Spleen (tissue), 11 donors: ENCODE data around the gene USP5. TPM values are rescaled to one million over a fixed set of nuclear protein-coding genes. Genes with fewer than 3 reads are reported as not detected.
A peak's percentile ranks its signal among the peaks of the same experiment; 100 is the strongest.

Experiments used
- DNase-seq: peaks from one replicate; pipeline ENCODE4 v3.0.0-alpha.2; 2020
- H3K27ac ChIP-seq, 8 donors: fragments of 200-600 bp; sonication (generic) in 7 of 8; 1 replicate in 4 of 8; 2 replicates in 4 of 8; pipeline versions ENCODE4 v1.5.0 to v1.8.0; 2016 to 2021; ENCODE audit warnings: inconsistent platforms in 4 of 8, mild to moderate bottlenecking in 4 of 8, moderate library complexity in 1 of 8
- H3K27me3 ChIP-seq, 7 donors: fragments of 200-600 bp; sonication (generic) in 6 of 7; replicated peaks in 1 of 7; 1 replicate in 4 of 7; 2 replicates in 3 of 7; pipeline versions ENCODE4 v1.5.0 to v1.8.0; 2016 to 2021; ENCODE audit warnings: inconsistent platforms in 3 of 7, mild to moderate bottlenecking in 1 of 7
- H3K36me3 ChIP-seq, 6 donors: fragments of 200-600 bp; sonication (generic) in 5 of 6; 1 replicate in 4 of 6; 2 replicates in 2 of 6; pipeline versions ENCODE4 v1.5.0 to v1.8.0; 2016 to 2021; ENCODE audit warnings: inconsistent platforms in 2 of 6
- H3K4me1 ChIP-seq, 6 donors: fragments of 200-600 bp; sonication (generic) in 5 of 6; 1 replicate in 3 of 6; 2 replicates in 3 of 6; pipeline versions ENCODE4 v1.5.0 to v1.8.0; 2016 to 2021; ENCODE audit warnings: inconsistent platforms in 3 of 6
- H3K4me3 ChIP-seq, 8 donors: fragments of 200-600 bp; sonication (generic) in 7 of 8; 1 replicate in 4 of 8; 2 replicates in 4 of 8; pipeline versions ENCODE4 v1.5.0 to v1.8.0; 2016 to 2021; ENCODE audit warnings: inconsistent platforms in 4 of 8, mild to moderate bottlenecking in 4 of 8, moderate library complexity in 2 of 8
- H3K9me3 ChIP-seq, 8 donors: fragments of 200-600 bp; sonication (generic) in 7 of 8; 1 replicate in 4 of 8; 2 replicates in 4 of 8; pipeline versions ENCODE4 v1.5.0 to v1.8.0; 2016 to 2021; ENCODE audit warnings: inconsistent platforms in 4 of 8
- POLR2A ChIP-seq, 3 donors: fragments of 450-650 bp; IDR thresholded peaks; one replicate each; pipeline ENCODE4 v1.5.1; 2017; ENCODE audit warnings: antibody characterized with exemption in 3 of 3, mild to moderate bottlenecking in 1 of 3
- POLR2AphosphoS5 ChIP-seq, 3 donors: sonication (generic); formaldehyde crosslinking; IDR thresholded peaks; one replicate each; pipeline ENCODE4 v1.5.1; 2017; ENCODE audit warnings: antibody characterized with exemption in 3 of 3
- WGBS, 5 donors: extraction: QIAGEN DNeasy Blood & Tissue Kit in 3 of 5; methylation state at CpG; one replicate each; pipeline versions ENCODE4 v1.1.5 to v1.1.7; 2013 to 2018; 5-methylcytosine and 5-hydroxymethylcytosine counted together
- intact Hi-C: fragments of 100-400 bp; cut with DNase I; formaldehyde crosslinking; loops from one replicate; pipeline ENCODE4 v1.15.0; 2023; ENCODE audit warnings: low total_unique reads
- polyA plus RNA-seq, 3 donors: library from polyadenylated mRNA; stranded (reverse); fragments of 200-250 nt; gene quantifications; one replicate each; pipeline ENCODE4 v1.2.1, GENCODE V29; 2013
- total RNA-seq, 7 donors: library from RNA; depleted of rRNA in 3 of 7; stranded (reverse); fragments of >200 nt in 3 of 7; fragmentation: NEBNext Ultra II Directional in 4 of 7; extraction: Animal tissue kit (Norgen Biotek cat#: 25700) in 4 of 7; gene quantifications; one replicate each; pipeline versions ENCODE4 v1.1.0 to v1.2.1, GENCODE V29; 2016 to 2021
- TF ChIP-seq, protein P1 (sequence below), 11 experiments: fragments of 200-600 bp in 7 of 11; fragments of 450-650 bp in 4 of 11; sonication (generic) in 4 of 11; IDR thresholded peaks in 8 of 11; conservative IDR thresholded peaks in 3 of 11; 1 replicate in 7 of 11; 2 replicates in 4 of 11; pipeline versions ENCODE4 v1.4.0 to v1.8.0; 2016 to 2021; ENCODE audit warnings: antibody characterized with exemption in 11 of 11, inconsistent platforms in 4 of 11, mild to moderate bottlenecking in 1 of 11
- donor health status: healthy with polysubstance abuse.
- donor health status: DM: no; HTN: no; CAD: no; lungs with moderate emphysema.
- donor health status: DM: no; HTN: no; CAD: no.
- donor health status: Bipolar disorder and iron deficiency.
- donor health status: healthy.
- donor health status: DM: no; HTN: no; CAD: no.
- donor health status: DM: yes; HTN: yes; CAD: no.

Gene USP5
- total and polyA plus RNA-seq, 10 donors: 23.1 to 62.4 (median 40.8) TPM

GRCh38 chr12:6849976-6850560 is 1.9 kb upstream of the USP5 start:
- Histone ChIP-seq H3K27me3 (no peaks in the 10 kb centered on the region), H3K36me3 (peaks cover 0 to 41% (median 0%) of the 10 kb centered on the region in 6 donors), H3K9me3 (no peaks in the 10 kb centered on the region), H3K4me1 (peaks cover 14 to 45% (median 25%) of the 10 kb centered on the region in 6 donors), H3K4me3 (peak overlapping the region in 3 of 8 donors; percentile 67 to 95 (median 85)), H3K27ac (no peak overlapping the region)
- 82 to 93% (median 87%) methylated on average over 10 of the region's 10 CpGs for WGBS, 5 donors
- TF ChIP-seq, protein P1, sequence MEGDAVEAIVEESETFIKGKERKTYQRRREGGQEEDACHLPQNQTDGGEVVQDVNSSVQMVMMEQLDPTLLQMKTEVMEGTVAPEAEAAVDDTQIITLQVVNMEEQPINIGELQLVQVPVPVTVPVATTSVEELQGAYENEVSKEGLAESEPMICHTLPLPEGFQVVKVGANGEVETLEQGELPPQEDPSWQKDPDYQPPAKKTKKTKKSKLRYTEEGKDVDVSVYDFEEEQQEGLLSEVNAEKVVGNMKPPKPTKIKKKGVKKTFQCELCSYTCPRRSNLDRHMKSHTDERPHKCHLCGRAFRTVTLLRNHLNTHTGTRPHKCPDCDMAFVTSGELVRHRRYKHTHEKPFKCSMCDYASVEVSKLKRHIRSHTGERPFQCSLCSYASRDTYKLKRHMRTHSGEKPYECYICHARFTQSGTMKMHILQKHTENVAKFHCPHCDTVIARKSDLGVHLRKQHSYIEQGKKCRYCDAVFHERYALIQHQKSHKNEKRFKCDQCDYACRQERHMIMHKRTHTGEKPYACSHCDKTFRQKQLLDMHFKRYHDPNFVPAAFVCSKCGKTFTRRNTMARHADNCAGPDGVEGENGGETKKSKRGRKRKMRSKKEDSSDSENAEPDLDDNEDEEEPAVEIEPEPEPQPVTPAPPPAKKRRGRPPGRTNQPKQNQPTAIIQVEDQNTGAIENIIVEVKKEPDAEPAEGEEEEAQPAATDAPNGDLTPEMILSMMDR (IDR thresholded peaks at IDR 0.05 in 8 of 11, conservative IDR thresholded peaks at IDR 0.05 in 3 of 11): no peak
- TF ChIP-seq POLR2AphosphoS5 (IDR thresholded peaks at IDR 0.05): no peak
- no peak for TF ChIP-seq POLR2A (IDR thresholded peaks at IDR 0.05)
- DNase-seq: no peak
- intact Hi-C loops: loop anchor here (10.0 kb wide), 1 partner anchor 285 kb away; the partner anchor contains the start of gene NOP2

DNA sequence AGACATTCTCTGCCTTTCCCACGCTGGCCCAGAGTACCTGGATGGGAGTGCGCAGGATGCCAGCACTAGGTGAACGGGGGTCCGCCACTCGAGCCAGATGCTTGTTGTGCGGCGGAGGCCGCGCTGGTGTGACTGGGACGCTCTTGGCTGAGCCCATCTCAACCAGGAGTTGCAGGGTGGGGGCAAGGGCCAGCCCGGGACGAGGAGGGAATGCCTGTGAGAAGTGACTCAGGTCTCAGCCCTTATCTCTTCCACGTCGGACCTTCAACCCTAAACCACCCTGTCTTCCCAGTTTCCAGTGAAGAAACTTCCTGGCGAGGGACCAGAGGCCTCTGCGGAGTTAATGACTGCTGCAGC is 1.2 kb upstream of the USP5 start:
- Histone ChIP-seq H3K36me3 (peaks cover 0 to 41% (median 5%) of the 10 kb centered on the region in 6 donors), H3K4me1 (peaks cover 14 to 45% (median 25%) of the 10 kb centered on the region in 6 donors), H3K27me3 (no peaks in the 10 kb centered on the region), H3K27ac (peak overlapping the region in 5 of 8 donors; percentile 95 to 98 (median 97)), H3K4me3 (peak overlapping the region in 6 of 8 donors; percentile 64 to 95 (median 68)), H3K9me3 (no peaks in the 10 kb centered on the region)
- intact Hi-C loops: loop anchor here (10.0 kb wide), 1 partner anchor 286 kb away; the partner anchor contains the start of gene NOP2
- peak; percentile 90 for DNase-seq
- 48 to 54% (median 52%) methylated on average over 16 of the region's 16 CpGs for WGBS, 5 donors
- TF ChIP-seq POLR2A (IDR thresholded peaks at IDR 0.05): no peak
- TF ChIP-seq, protein P1 (IDR thresholded peaks at IDR 0.05 in 8 of 11, conservative IDR thresholded peaks at IDR 0.05 in 3 of 11): no peak
- no peak for TF ChIP-seq POLR2AphosphoS5 (IDR thresholded peaks at IDR 0.05)

DNA sequence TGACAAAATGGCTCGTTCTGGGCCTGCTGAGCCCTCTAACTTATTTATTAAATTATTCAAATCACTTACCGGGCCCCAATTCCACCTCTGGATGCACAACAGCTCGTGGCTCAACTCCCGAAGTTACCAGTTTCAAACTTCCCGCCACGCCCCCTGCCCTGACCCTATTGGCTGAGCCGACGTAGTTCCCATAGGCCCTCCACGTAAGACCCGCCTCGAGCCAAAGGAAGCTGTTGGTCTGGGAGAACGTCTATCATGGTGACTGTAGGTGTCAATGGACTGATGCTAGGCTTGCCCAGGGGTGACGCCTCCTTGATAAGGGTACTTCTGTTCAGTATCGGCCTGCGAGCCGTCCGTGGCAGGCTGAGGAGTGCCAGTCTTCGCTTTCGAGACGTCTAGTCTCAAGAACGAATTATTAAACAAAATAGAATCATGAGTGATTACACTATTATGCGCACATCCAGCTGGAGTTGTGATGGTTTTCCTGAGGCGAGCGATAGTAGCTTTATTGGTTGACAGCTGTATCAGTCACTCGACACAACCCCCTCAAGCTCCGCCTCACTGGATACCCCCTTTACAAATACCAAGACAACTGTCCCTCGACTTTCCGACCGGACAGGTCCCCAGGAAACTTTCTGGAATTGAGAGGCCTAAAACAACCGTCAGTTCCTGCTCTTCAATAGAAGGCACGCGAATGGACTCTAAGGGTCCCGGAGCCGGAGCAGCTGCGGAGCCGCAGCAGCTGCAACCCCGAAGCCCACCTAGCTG is 613 bp upstream of the USP5 start, which contains the start of gene CDCA3:
CDCA3 (minus strand) TSS at position 134 of the 768 bp plus-strand sequence. CDS start 334 bp downstream, outside the sequence.
- DNase-seq: peak; percentile 94
- Histone ChIP-seq H3K4me3 (peak within 1 kb of the TSS; percentile 33 to 95 (median 68)), H3K4me1 (peaks cover 14 to 45% (median 25%) of the 10 kb centered on the region in 6 donors), H3K9me3 (no peaks in the 10 kb centered on the region), H3K27me3 (no peaks in the 10 kb centered on the region), H3K36me3 (peaks cover 0 to 41% (median 10%) of the 10 kb centered on the region in 6 donors), H3K27ac (peak within 1 kb of the TSS; percentile 82 to 98 (median 97))
- WGBS, 5 donors: 0 to 1% (median 0%) methylated on average over 36 to 37 of the region's 37 CpGs
- TF ChIP-seq POLR2AphosphoS5 (IDR thresholded peaks at IDR 0.05): peak in 2 of 3 donors; percentile 93 to 98
- TF ChIP-seq POLR2A (IDR thresholded peaks at IDR 0.05): peak in 2 of 3 donors; percentile 70 to 89
- TF ChIP-seq, protein P1 (IDR thresholded peaks at IDR 0.05 in 8 of 11, conservative IDR thresholded peaks at IDR 0.05 in 3 of 11): peak in 2 of 11 experiments; percentile 11 to 13
- intact Hi-C loops: loop anchor here (10.0 kb wide), 1 partner anchor 287 kb away; the partner anchor contains the start of gene NOP2
